Breast epithelium (tissue), 4 donors: ENCODE data around the gene INPP5F. TPM values are rescaled to one million over a fixed set of nuclear protein-coding genes. Genes with fewer than 3 reads are reported as not detected.
A peak's percentile ranks its signal among the peaks of the same experiment; 100 is the strongest.

Experiments used
- DNase-seq, 2 donors: peaks; one replicate each; pipeline ENCODE4 v3.0.0-alpha.2; 2019; ENCODE audit warnings: low spot score in 2 of 2
- H3K27ac ChIP-seq, 2 donors: fragments of 200-600 bp; sonication (generic) in 1 of 2; one replicate each; pipeline ENCODE4 v1.5.1; 2016 to 2019; ENCODE audit warnings: mild to moderate bottlenecking in 1 of 2
- H3K27me3 ChIP-seq, 2 donors: fragments of 200-600 bp; sonication (generic) in 1 of 2; one replicate each; pipeline versions ENCODE4 v1.5.1 to v1.6.0; 2017 to 2019; ENCODE audit warnings: control low read depth in 1 of 2, mild to moderate bottlenecking in 1 of 2
- H3K36me3 ChIP-seq: fragments of 200-600 bp; one replicate; pipeline ENCODE4 v1.5.1; 2019
- H3K4me1 ChIP-seq, 2 donors: fragments of 200-600 bp; sonication (generic); one replicate each; pipeline ENCODE4 v1.5.1; 2016 to 2019; ENCODE audit warnings: control low read depth in 1 of 2
- H3K4me3 ChIP-seq, 3 donors: fragments of 200-600 bp; sonication (generic); 1 replicate in 2 of 3; 2 replicates in 1 of 3; pipeline ENCODE4 v1.5.1; 2016 to 2019; ENCODE audit warnings: mild to moderate bottlenecking in 3 of 3, moderate library complexity in 2 of 3
- H3K9me3 ChIP-seq, 2 donors: fragments of 200-600 bp; sonication (generic) in 1 of 2; one replicate each; pipeline ENCODE4 v1.5.1; 2016 to 2019; ENCODE audit warnings: control low read depth in 1 of 2
- POLR2A ChIP-seq: fragments of 450-650 bp; IDR thresholded peaks from one replicate; pipeline ENCODE4 v1.6.1; 2016; ENCODE audit warnings: antibody characterized with exemption, mild to moderate bottlenecking, moderate library complexity
- POLR2AphosphoS5 ChIP-seq, 3 donors: sonication (generic); formaldehyde crosslinking; IDR thresholded peaks; one replicate each; pipeline ENCODE4 v1.6.1; 2017; ENCODE audit warnings: antibody characterized with exemption in 3 of 3
- intact Hi-C: fragments of 100-400 bp; cut with DNase I; formaldehyde crosslinking; loops from one replicate; pipeline ENCODE4 v1.15.1; 2023; ENCODE audit warnings: low total_unique reads
- total RNA-seq, 3 donors: library from RNA; depleted of rRNA; stranded (reverse); fragments of >200 nt; gene quantifications; one replicate each; pipeline ENCODE4 v1.1.0, GENCODE V29; 2016
- TF ChIP-seq, protein P1 (sequence below), 3 donors: fragments of 450-650 bp; IDR thresholded peaks; one replicate each; pipeline ENCODE4 v1.5.1; 2016 to 2017; ENCODE audit warnings: antibody characterized with exemption in 3 of 3, mild to moderate bottlenecking in 3 of 3, moderate library complexity in 3 of 3

The INPP5F gene
- total RNA-seq, 3 donors from 2014 or later, result 13.1 to 15.1 (median 14.6) TPM

DNA sequence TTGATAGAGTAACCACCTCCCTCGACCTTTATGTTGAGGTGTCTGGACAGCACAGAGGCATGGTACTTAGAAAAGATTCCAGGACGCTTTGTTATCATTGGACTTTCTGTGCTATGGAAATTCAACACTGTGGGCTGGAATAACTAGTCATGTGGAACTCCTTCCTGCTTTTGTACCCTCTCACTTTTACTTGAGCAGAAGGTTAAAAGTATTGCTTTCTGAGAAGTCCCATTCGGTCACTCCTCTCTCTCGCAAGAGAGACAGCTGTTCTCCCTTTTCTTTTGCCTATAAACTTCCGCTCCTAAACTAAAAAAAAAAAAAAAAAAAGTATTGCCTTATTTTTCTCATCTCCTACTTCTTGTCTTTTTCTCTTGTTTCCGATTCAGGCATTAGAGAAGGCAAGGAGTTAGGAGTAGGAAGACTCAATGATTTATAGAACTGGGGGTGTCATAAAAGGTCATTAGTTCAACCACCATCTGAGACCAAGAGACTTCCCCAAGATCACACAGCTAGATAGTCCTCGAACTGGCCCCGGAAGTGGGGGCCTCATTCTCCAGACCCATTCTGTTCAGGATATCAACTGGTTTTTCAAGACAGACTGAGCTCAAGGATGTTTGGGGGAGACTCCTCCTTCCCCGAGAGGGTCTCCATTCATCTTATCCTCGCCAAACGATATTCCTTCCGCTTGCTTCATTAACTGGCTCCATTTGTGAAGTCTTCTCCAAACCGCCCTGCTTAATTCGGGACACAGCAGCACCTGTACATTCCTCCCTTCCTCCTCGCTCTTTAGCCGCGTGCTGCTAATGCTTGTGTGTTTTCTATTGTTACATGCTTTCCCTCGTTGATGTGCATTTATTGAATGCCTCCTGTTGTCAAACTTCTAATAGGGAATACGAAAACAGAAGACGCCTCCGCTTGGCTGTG, 995 bp upstream of the INPP5F start:
- intact Hi-C loops, result no loop called here
- Histone ChIP-seq H3K27me3 (no peaks in the 10 kb centered on the region), H3K4me3 (peak overlapping the region; percentile 75 to 100 (median 94)), H3K4me1 (no peaks in the 10 kb centered on the region), H3K9me3 (no peaks in the 10 kb centered on the region), H3K27ac (peak overlapping the region; percentile 90 to 93), H3K36me3 (no peaks in the 10 kb centered on the region)
- DNase-seq, result no peak
- TF ChIP-seq POLR2A (no peak), POLR2AphosphoS5 (IDR thresholded peaks at IDR 0.05) (no peak)
- TF ChIP-seq, protein P1, sequence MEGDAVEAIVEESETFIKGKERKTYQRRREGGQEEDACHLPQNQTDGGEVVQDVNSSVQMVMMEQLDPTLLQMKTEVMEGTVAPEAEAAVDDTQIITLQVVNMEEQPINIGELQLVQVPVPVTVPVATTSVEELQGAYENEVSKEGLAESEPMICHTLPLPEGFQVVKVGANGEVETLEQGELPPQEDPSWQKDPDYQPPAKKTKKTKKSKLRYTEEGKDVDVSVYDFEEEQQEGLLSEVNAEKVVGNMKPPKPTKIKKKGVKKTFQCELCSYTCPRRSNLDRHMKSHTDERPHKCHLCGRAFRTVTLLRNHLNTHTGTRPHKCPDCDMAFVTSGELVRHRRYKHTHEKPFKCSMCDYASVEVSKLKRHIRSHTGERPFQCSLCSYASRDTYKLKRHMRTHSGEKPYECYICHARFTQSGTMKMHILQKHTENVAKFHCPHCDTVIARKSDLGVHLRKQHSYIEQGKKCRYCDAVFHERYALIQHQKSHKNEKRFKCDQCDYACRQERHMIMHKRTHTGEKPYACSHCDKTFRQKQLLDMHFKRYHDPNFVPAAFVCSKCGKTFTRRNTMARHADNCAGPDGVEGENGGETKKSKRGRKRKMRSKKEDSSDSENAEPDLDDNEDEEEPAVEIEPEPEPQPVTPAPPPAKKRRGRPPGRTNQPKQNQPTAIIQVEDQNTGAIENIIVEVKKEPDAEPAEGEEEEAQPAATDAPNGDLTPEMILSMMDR (IDR thresholded peaks at IDR 0.05), result no peak

DNA sequence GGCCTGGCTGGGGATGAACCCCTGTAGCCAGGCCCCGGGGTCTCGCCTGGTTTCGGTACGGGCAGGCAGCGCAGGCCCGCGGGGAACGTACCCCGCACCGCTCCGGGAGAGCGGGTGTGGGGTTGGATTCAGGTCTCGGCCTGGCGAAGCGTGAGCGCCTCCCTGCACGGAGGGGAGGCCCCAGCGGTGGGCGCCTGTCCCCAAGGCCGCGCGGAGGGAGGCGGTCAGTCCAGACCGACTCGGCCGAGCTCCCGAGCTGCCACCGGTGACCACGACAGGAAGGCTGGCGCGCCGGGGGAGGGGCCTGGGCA, 378 bp upstream of the INPP5F start:
- DNase-seq, result no peak
- Histone ChIP-seq H3K9me3 (no peaks in the 10 kb centered on the region), H3K4me1 (no peaks in the 10 kb centered on the region), H3K27ac (peak overlapping the region; percentile 90 to 93), H3K4me3 (peak overlapping the region; percentile 75 to 100 (median 94)), H3K36me3 (no peaks in the 10 kb centered on the region), H3K27me3 (no peaks in the 10 kb centered on the region)
- intact Hi-C loops, result no loop called here
- TF ChIP-seq POLR2AphosphoS5 (IDR thresholded peaks at IDR 0.05), result peak; percentile 51 to 79 (median 76)
- TF ChIP-seq POLR2A, result peak; percentile 69
- TF ChIP-seq, protein P1 (IDR thresholded peaks at IDR 0.05), result no peak

DNA sequence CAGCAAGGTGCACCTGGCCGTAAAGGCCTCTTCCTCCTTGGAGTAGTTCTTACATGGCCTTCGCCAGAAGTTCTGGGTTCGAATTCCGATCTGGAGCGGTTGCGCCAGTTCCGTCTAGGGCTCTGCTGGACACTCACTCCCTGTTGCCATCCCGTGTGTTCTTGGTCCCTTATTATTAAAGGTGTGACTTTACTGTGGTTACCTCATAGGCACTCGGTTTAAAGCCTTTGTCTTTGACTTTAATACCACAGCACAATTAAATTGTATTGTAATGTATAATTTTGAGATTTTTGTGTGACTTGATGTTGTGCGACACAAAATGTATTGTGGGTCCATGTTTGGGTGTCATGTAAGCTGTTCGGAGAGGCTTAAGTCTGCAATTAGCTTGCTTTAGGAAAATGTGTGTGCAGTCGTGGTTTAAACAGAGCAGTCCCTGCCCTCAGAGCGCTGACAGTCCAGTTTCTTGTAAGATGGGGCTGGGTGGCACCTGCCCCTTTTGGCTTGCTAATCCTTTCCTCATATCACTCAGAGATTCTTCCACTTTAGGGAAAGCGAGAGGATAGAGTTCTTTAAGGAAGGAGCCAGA, 919 bp downstream of the INPP5F start:
- peak overlapping the region; percentile 90 to 93 for H3K27ac ChIP-seq

DNA sequence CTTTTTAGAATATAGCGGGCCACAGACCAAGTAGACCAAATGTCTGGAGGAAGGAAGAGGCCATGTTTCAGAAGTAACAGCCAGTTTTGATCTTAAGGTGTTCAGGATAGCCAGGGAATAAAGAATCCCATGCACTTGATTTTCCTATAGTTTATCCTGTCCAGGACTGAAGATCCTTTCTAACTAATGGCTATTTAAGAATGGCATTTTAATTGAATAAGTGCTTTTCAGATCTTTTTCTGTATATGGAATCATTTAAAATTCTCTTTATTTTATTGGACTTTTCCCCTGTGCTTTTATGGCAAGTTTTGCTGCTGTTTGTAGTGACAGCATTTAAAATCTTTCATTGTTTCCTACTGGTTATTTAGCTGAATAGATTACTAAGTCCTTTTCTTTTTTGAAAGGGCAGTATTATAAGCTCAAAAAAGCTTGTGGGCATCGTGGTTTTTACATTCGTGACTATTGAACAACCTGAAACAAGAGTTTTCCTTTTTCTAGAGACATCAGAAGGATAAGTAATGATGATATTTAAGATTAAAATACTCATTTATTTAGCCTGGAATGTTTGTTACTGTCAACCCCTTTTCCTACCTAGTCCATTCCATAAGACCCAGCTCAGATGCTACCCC, 2.4 kb downstream of the INPP5F start:
- H3K27me3 ChIP-seq, result no peaks in the 10 kb centered on the region
- H3K4me3 ChIP-seq, result no peak overlapping the region
- DNase-seq, result no peak
- H3K36me3 ChIP-seq, result no peaks in the 10 kb centered on the region
- no peak for TF ChIP-seq POLR2AphosphoS5 (IDR thresholded peaks at IDR 0.05)
- TF ChIP-seq POLR2A, result no peak
- TF ChIP-seq, protein P1 (IDR thresholded peaks at IDR 0.05), result no peak
- intact Hi-C loops, result no loop called here
- no peaks in the 10 kb centered on the region for H3K4me1 ChIP-seq
- no peaks in the 10 kb centered on the region for H3K9me3 ChIP-seq
- no peak overlapping the region for H3K27ac ChIP-seq

More for the DNA sequence above, 919 bp downstream of the INPP5F start:
- no peaks in the 10 kb centered on the region for H3K27me3 ChIP-seq
- H3K36me3 ChIP-seq, result no peaks in the 10 kb centered on the region
- H3K4me1 ChIP-seq, result no peaks in the 10 kb centered on the region
- peak overlapping the region; percentile 75 to 100 (median 94) for H3K4me3 ChIP-seq
- TF ChIP-seq, protein P1 (IDR thresholded peaks at IDR 0.05), result no peak
- no peak for TF ChIP-seq POLR2AphosphoS5 (IDR thresholded peaks at IDR 0.05)
- TF ChIP-seq POLR2A, result no peak
- no peaks in the 10 kb centered on the region for H3K9me3 ChIP-seq
- no peak for DNase-seq
- intact Hi-C loops, result no loop called here
